GM19328 (cell line): ENCODE measurements around the gene WWOX.

ENCODE experiments used
- ATAC-seq: cut with Tn5 transposase; IDR thresholded peaks from one replicate; pipeline ENCODE4 v1.9.1; 2021; ENCODE audit warnings: mild to moderate bottlenecking, moderate library complexity; ENCODE audit not compliant: unreplicated experiment

Gene WWOX

DNA sequence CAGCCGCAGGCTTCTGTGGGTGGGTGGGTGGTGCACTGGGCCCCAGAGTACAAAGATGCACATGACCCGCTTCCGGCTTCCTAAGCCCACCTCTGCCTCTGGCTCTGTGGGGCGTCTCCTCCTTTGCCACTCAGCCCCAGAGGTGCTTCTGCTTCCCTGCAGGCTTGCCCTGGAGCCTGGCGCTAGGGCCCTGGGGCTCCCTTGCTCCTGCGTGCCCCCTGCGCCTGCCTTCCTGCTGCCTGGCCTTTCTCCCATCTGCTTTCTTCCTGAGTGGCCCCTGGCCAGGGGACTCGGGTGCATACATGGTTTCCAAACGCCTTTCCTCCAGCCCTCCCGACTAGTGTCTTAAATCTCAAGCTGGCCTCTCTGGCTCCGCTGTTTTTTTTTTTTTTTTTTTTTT lies 3.4 kb downstream of the WWOX start:
- no peak for ATAC-seq

DNA sequence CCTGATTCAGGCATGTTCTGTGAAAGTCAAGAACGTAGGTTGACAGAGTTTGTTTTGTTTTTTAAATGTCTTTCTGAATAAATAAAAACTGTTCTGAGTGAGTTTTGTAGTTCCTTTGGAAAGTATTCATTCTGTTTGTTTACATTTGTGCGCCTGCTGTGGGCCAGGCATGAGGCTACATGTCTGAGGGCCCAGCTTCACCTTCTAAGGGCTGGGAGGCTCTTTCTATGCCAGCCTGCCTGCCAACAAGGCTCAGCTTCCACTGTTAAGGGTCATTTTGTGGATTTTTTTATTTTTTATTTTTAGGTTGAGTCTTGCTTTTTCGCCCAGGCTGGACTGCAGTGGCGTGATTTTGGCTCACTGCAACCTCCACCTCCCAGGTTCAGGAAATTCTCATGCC lies 6.1 kb downstream of the WWOX start:
- no peak for ATAC-seq

DNA sequence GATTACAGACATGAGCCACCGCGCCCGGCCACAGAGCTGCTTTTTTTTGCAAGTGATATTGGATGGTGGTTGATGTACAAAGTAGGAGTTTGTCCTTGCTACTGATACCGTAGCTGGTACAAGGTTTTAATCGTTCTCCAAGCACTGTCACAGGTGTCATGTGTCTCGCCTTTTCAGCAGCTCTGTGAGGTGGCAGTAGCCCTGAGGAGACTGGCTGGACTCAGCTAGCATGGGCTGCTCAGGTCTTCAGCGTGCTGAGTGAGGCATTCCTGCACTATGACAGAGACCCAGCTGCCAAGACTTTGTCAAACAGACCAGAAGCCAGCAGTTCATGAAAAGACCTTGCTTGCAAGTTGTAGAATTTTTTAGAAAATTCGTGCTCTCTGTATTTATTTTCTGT lies 7.2 kb downstream of the WWOX start:
- ATAC-seq: no peak

DNA sequence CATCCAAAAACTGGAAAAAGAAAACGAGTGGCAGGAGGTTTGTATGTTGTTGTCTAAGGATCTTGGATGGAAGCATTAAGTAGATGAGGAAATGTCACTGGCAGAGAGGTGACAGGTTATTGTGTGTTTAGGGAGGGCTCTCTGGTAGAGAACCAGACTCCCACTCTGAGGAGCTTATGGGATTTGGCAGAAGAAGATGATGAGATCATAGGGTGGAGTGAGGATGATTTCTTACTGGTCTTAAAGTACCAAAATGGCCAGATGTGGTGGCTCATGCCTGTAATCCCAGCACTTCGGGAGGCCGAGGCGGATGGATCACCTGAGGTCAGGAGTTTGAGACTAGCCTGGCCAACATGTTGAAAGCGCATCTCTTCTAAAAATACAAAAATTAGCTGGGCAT lies 9.0 kb downstream of the WWOX start:
- no peak for ATAC-seq

DNA sequence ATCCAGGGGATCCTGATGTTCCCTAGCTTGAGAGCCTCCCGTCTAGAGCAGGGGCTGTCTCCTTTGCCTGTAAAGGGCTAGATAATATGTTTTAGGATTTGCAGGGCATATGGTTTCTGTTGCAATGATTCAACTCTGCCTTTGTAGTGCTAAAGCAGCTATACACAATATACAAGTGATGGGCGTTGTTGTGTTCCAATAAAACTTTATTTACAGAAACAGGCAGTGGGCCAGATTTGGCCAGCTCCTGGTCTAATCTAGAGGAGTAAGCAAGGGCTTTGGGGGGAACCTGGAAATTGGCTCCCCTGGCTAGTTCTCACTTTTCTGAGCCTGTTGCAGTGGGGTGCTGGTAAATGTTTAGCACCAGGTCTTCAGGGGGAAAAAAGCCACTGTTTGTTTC lies 13.8 kb downstream of the WWOX start:
- no peak for ATAC-seq

DNA sequence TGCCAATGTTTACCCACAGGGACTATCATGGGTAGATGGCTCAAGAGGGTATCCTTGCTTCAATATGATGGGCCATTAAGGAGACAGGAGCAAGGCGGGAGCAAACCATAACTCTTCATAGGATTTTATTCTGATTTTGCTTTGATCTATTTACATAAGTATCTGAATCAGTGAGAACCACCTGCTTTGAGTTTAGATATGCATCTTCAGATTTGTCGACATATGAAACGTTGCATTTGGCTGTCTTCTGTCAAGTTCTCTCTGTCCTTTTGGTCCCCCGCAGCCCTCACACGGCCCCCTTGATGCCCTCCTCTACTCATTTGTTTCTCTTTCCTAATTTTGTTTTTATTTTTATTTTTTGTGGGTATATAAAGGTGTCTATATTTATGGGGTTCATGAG lies 16.2 kb downstream of the WWOX start:
- no peak for ATAC-seq

DNA sequence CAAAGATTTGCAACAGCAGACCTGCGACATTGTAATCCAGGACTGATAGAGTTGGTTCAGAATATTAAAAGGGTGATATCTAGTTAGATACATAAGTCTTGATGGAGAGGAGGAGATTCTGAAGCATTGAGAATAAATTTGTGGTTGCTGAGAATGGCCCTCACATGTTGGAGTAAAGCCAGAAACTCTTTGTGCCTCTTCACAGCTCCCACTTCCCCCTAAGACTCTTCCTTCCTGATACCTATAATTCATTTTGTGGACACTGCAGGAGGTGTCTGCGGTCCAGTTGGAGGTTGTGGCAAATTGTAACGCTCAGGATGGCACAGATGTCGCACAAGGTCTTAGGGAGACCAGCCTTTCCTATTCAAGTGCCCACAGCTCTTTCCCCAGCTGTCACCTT lies 17.5 kb downstream of the WWOX start:
- no peak for ATAC-seq

DNA sequence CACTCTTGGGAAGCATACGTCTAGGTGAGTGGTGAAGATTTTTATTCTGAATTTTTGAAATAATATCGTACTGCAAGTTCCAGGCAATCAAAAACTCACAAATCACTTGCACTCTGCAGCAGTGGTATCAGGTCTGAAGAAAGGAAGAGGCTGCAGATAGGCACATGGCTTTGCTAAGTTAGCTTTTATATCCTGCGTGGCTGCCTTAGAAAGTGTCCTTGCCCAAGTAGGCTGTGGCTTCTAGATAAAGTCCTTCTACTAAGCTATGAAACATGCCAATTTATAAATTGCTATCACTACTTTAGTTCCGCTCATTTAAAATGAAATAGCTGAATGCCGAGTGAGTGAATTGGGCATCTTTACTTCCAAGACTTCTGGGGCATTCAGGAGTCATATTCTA lies 17.9 kb downstream of the WWOX start:
- no peak for ATAC-seq

DNA sequence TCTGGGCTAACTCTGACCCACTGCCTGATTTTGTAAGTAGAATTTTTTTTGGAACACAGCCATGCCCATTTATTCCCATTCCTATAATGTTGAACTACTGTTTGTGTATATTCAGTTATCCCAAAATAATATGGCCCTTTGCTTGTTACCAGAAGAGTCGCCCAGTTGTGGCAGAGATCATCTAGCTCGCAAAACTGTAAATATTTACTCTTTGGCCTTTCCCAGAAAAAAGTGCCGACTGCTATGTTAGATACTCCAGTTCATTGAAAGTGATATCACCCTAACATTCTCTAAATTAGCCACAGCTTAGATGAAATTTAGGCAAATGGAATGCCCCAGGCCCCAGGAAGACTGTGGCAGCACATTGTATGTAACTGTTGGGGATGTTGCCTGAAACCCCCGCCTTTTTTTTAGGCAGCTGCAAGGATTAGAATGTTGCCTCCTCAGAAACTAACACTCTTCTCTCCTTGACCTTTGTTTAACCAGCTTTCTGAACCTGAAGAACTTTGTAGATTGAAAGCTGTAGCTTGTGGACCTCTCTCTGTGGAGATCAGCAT lies 19.1 kb downstream of the WWOX start:
- ATAC-seq: no peak

DNA sequence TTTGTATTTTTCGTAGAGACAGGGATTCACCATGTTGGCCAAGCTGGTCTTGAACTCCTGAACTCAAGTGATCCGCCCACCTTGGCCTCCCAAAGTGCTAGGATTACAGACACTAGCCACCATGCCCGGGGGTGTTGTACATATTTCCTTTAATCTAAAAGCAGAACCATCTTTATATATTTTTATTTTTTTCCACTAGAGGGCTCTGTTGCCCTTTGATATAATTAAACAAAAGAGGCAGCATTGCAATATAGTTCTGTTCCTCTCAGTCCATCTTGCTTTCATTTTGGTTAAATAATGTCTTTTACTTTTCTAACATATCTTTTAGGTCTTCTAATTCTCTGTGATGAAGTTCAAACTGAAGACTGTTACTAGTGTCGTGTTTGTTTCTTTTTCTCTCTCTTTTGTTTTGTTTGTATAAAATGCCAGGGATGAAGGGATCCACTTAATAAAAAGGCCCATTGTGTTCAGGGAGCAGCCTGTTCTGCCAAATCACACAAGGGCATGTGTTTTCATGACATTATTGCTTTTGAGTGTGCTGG lies 23.4 kb downstream of the WWOX start:
- peak; percentile 62 for ATAC-seq

DNA sequence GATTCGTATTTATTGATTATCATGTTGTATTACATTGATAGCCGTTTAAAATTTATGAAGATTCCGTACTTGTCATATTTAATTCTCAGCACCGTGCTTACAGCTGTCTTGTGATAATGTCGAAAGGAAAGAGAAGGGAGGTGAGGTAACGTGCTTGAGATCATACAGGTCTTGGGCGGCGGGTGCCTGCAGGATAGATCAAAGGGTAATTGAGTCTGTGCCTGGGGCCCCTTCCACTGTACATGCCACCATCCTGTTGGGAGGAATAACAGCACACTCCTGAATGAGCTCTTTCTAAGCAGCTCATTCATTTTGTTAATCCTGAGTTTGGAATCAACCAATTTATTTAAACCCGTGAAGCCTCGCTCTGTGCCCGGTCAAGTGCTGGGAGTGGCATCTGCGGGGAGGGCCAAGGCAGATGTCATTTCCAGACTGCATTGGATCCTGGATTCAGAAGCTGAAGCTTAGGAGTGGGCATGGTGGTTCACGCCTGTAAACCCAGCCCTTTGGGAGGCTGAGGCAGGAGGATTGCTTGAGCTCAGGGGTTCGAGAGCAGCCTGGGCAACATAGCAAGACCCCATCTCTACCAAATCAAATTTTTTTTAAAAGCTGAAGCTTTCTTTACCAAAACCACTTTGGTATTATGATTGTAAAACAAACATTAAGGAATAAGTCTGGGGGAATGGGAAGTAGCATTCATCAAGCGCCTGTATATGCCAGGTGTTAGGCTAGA lies 25.8 kb downstream of the WWOX start:
- ATAC-seq: no peak

DNA sequence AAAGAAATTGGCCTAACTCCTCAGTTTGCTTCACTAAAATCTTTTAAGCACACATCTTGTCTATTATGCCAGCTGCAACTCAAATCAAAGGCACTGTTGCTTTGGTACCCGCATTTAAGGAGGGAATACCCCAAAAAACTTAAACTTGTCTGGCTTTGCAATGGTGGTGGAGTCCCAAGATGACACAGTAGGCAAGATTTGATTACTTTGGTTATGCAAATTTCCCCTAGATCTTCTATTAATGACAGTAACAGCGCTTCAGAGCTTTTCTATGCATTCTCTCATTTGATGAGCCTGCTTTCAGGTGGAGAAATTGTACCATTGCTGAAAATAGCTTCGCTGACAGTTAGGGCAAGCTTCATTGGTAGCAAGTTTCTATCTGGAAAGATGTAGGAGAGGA lies 27.2 kb downstream of the WWOX start:
- ATAC-seq: no peak

DNA sequence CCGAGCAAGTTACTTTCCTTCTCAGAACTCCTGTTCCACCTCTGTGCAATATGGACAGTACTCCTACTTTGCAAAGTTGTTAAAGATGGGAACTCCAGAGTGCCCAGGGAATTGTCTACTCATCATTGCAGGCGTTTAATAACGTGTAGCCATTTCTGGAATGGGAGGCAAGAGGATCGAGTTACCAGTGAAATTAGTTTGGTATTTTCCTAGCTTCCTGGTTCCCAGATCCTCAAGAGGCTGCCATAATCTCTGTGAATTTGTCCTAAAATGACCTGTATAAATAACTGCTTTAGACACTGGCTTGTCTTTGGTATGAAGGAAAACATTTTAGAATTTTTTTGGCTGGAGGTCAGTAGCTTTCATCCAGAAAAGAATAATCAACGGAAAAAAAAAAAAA lies 27.7 kb downstream of the WWOX start:
- no peak for ATAC-seq

DNA sequence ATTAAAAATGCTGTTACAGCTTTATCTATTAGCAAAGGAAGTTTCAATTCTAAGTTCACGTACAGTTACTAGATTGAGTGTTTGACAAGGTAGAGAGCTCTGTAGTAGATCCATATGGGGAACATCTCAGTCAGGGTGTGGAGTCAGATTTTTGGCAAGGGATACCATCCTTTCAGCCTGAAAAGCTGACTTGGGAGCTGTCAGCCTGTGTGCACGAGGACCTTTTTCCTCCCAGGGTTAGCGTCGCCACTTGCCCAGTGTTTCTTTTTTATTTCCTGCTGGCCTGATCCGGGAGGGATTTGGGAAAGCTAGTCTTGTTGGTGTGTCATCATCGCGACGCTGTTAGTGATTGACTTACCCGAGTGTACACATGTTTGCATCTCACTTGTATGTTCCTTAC lies 29.5 kb downstream of the WWOX start:
- ATAC-seq: no peak

DNA sequence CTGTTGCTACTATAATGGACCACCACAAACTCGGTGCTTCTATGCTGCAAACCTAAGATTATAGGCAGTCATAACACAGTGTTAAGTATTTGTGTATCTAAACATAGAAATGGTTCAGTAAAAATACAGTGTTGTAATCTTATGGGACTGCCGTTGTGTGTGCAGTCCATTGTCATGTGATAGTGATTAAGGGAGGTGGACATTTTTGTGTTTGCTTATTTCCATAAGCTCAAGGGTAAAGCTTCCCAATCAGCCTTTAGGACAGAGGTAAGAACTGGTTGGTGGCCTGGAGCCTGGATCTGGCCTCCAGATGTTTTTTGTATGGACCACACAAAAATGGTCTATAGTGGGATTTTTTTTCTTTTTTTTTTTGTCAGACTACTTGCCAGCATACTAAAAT lies 29.9 kb downstream of the WWOX start:
- no peak for ATAC-seq

DNA sequence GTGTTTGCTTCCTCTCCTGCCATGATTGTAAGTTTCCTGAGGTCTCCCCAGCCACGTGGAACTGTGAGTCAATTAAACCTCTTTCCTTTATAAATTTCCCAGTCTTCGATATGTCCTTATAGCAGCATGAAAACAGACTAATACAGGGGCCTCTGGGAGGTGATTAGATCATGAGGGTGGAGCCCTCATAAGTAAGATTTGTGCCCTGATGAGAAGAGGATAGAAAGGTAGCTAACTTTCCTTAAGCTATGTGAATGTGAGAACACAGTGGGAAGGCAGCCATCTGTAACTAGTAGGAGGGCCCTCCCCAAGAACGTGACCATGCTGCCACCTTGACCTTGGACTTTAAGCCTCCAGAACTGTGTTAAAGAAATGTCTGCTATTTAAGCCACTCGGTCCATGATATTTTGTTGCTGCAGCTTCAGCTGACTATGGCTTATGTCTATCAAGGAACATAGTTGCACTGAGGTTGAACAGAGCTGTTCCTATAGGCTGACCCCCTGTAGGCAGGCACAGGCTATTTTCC lies 30.7 kb downstream of the WWOX start:
- ATAC-seq: no peak

DNA sequence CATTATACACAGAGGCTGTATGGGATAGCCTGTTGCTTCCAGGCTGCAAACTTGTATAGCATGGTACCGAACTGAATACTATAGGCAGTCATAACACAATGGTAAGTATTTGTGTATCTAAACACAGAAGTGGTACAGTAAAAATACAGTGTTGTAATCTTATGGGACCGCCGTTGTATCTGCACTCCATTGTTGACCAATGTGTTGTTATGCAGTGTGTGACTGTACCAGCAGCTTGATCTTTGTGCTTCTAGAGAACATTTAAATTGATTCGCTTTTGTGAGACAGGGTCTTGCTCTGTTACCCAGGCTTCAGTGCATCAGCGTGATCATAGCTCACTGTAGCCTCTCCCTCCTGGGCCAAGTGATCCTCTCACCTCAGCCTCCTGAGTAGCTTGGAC lies 31.5 kb downstream of the WWOX start:
- ATAC-seq: no peak

DNA sequence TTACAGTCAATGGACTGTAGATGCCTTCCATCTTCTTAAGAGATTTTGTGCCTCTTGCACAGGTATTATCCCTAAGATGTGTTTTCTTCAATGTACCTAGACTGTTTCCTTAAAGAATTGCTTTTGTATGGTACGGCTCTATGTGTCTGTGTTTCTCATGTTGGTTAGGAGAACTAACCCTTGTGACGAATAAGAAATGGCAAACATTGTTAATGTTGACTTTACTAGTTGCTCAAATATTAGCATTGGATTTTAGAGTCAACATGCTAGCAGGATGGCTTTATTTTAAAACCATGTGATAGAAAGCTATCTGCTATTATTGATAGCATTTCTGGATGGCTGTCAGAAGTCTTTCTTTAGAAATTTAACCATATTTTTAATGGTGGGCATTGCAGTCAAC lies 34.5 kb downstream of the WWOX start:
- no peak for ATAC-seq

DNA sequence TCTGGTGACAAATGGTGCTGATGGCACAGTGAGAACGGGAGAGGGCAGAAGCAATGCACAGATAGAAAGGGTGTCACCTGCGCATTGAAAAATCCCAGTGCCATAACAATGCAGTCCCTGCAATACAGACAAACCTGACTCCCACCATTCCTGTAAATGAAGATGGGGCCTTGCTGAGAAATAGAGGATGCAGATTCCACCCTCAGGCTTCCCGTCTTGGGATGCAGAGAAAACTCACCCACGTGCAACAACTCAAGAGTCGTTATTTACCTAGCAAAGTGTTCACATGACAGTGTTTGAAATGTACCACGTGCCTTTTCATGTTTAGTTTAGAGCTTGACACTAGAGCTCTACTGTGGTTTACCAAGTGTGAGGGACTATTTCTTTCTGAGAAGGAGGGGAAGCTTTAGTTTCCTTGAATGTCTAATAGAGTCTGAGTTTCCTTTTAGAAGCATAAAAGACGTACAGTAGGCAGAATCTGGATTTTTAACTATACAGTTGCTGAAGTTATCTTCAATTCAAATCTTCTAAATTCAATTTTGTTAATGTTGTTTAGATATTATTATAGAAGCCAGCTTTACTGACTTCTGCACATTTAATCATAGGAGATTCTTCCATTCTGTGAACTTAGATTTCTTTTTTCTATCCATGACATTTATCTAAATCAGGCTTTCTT lies 35.6 kb downstream of the WWOX start:
- ATAC-seq: no peak

DNA sequence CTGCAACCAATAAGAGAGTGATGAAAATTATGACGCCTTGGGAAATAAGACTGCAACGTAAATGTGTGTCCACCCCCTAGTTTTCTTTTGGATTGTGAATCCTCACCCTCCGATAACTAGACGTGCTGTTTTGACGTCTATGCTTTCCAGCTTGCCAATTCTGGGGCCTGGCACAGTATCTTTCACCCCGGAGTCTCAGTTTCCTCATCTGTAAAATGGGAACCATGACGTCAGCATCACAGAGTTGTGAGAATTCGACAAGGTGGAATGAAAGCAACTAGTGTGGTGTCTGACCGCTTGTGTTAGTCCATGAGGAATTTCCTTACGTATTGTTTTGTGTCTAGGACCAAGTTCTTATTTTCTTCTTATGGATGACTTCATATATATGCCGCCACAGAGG lies 37.7 kb downstream of the WWOX start:
- ATAC-seq: no peak

DNA sequence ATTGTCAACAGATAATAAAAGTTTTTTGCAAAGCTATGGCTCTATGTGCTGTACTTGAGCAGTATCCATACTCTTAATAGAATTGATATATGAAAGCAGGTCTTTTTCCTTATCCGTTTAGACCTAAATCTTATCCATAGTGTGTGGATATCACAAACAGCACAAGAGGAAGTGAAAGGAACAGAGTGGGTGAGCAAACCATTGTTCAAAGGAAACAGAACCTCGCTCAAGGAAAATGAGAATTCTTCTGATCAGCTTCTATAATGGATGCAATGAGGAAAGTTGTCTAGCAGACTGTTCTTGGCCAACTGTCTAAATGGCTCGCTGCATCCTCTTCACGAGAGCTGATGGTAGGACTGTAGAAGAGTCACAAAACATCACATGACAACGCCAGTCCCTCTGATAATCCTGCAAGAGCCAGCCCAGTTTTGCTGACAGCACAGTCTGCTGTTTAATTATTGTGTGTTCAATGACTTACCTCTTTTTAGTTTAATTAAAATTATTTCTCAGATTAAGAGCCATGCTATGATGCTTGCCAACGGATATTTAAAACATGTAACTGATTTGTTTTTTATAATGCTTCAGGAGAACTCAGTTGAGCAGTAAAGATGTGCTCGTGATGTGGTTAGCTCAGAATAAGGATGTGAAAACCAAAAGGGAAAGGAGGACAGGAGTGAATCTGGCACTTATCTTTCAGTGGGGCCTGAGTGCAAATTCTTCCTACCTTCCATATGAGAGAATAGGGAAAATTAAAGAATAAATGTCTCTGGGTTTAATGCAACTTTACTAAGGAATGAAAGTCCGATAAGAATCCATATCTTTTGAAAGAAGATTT lies 38.5 kb downstream of the WWOX start:
- no peak for ATAC-seq
